Mesothelial cell of epicardium (in vitro differentiated cells): ENCODE results near the gene PLXNA2. TPM values are rescaled to one million over a fixed set of nuclear protein-coding genes. Genes with fewer than 3 reads are reported as not detected.

ENCODE experiments used
- DNase-seq, 2 experiments: peaks; one replicate each; pipeline ENCODE4 v3.0.0; 2021; ENCODE audit warnings: low spot score in 2 of 2; ENCODE audit not compliant: unreplicated experiment in 2 of 2
- H3K27ac Mint-ChIP-seq: 2 replicates; pipeline ENCODE4 v1.8.0; 2021; ENCODE audit warnings: mixed read lengths
- H3K27me3 Mint-ChIP-seq: 2 replicates; pipeline ENCODE4 v1.8.0; 2021; ENCODE audit warnings: low read depth, mixed read lengths
- H3K36me3 Mint-ChIP-seq: 2 replicates; pipeline ENCODE4 v1.8.0; 2021; ENCODE audit warnings: mixed read lengths
- H3K4me1 Mint-ChIP-seq: 2 replicates; pipeline ENCODE4 v1.8.0; 2021; ENCODE audit warnings: mixed read lengths
- H3K4me3 Mint-ChIP-seq: 2 replicates; pipeline ENCODE4 v1.8.0; 2021; ENCODE audit warnings: mild to moderate bottlenecking, moderate library complexity, mixed read lengths
- H3K9me3 Mint-ChIP-seq: 2 replicates; pipeline ENCODE4 v1.8.0; 2021; ENCODE audit warnings: mixed read lengths
- total RNA-seq: library from RNA; stranded (reverse); gene quantifications from 3 replicates; pipeline ENCODE4 v1.2.1, GENCODE V29; 2021
- TF ChIP-seq, protein P1 (sequence below): fragments of 200-600 bp; sonication (generic); IDR thresholded peaks from one replicate; pipeline ENCODE4 v1.5.0; 2021; ENCODE audit warnings: antibody characterized with exemption; ENCODE audit not compliant: unreplicated experiment

The PLXNA2 gene
- total RNA-seq, 1 donor from 2014 or later, result 14.7 TPM

DNA sequence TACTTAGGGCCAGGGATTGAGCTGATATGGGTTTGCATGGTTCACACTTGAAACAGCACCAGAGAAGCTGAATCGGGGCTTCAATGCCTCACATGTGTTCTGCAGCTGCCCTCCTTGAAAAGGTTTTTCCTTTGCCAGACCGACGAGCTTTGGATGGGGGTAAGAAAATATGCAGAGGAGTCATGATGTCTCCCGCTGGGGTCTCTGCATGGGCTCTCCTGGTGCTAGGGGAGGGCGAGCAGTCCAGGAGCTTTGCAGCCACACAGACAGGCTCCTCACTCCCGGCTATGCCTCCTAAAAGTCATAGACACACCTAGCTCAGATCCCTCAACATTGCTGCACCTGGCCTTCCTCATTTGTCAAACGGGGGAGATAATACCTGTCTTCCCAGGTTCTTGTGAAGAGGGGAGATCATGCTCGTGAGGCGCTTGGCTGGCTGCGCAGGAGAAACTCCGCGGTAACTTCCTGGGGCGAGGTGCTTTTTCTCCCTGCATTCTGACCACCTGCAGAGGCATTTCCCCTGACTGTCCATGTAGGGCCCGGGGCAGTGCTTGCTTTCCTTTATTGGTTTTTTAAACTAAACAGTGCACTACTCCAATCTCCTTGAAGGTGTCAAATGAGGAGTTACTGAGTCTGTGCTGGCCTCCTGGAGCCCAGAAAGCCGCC, 112.4 kb downstream of the PLXNA2 start:
- DNase-seq, result no peak
- Mint-ChIP-seq H3K36me3 (no peaks in the 10 kb centered on the region), H3K4me3 (peak overlapping the region; percentile 28), H3K27ac (no peak overlapping the region), H3K9me3 (no peaks in the 10 kb centered on the region), H3K27me3 (peaks cover 10% of the 10 kb centered on the region), H3K4me1 (peaks cover 49% of the 10 kb centered on the region)
- TF ChIP-seq, protein P1, sequence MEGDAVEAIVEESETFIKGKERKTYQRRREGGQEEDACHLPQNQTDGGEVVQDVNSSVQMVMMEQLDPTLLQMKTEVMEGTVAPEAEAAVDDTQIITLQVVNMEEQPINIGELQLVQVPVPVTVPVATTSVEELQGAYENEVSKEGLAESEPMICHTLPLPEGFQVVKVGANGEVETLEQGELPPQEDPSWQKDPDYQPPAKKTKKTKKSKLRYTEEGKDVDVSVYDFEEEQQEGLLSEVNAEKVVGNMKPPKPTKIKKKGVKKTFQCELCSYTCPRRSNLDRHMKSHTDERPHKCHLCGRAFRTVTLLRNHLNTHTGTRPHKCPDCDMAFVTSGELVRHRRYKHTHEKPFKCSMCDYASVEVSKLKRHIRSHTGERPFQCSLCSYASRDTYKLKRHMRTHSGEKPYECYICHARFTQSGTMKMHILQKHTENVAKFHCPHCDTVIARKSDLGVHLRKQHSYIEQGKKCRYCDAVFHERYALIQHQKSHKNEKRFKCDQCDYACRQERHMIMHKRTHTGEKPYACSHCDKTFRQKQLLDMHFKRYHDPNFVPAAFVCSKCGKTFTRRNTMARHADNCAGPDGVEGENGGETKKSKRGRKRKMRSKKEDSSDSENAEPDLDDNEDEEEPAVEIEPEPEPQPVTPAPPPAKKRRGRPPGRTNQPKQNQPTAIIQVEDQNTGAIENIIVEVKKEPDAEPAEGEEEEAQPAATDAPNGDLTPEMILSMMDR, result no peak

DNA sequence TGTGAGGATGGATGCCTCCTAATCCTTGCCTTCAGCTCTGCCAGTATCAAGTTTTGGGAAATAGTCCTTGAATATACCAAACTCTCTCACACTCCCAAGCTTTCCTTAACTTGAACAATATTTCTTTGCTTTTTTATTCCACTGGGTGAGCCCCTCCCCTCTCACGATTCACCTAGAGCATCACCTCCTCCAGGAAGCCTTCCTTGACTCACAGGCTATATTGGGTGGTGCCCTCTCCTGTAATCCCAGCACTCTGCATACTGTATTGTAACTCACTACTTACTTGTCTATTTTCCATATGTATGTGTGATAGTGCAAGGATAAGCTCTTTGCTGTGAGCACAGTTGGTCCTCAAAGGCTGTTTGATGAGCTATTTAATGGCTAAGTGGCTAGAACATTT, 114.7 kb downstream of the PLXNA2 start:
- Mint-ChIP-seq H3K9me3 (no peaks in the 10 kb centered on the region), H3K27ac (no peak overlapping the region), H3K36me3 (no peaks in the 10 kb centered on the region), H3K4me1 (peaks cover 28% of the 10 kb centered on the region), H3K4me3 (no peak overlapping the region), H3K27me3 (peaks cover 10% of the 10 kb centered on the region)
- DNase-seq, result no peak
- TF ChIP-seq, protein P1, result no peak

DNA sequence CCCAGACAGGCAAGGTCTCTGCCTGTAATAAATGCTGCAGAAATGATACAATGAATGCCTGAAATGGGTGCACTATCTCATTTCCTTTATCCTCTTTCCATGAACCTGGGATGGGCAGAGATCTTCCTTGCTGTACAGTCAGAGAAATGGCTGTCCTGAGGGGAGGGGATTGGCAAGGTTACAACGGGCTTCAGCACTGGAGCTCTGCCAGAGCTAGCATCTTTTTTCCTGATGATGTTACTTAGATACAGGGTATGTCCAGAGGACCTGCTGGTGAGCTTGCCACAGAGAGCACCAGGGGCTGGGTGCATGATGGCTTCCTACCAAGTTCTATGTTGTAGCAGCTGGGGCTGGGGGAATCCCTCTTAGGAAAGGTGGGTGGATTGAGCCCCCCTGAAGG, 115.1 kb downstream of the PLXNA2 start:
- H3K4me1 Mint-ChIP-seq, result peaks cover 24% of the 10 kb centered on the region
- H3K4me3 Mint-ChIP-seq, result no peak overlapping the region
- no peaks in the 10 kb centered on the region for H3K36me3 Mint-ChIP-seq
- no peaks in the 10 kb centered on the region for H3K9me3 Mint-ChIP-seq
- TF ChIP-seq, protein P1, result no peak
- peaks cover 10% of the 10 kb centered on the region for H3K27me3 Mint-ChIP-seq
- no peak for DNase-seq
- no peak overlapping the region for H3K27ac Mint-ChIP-seq

DNA sequence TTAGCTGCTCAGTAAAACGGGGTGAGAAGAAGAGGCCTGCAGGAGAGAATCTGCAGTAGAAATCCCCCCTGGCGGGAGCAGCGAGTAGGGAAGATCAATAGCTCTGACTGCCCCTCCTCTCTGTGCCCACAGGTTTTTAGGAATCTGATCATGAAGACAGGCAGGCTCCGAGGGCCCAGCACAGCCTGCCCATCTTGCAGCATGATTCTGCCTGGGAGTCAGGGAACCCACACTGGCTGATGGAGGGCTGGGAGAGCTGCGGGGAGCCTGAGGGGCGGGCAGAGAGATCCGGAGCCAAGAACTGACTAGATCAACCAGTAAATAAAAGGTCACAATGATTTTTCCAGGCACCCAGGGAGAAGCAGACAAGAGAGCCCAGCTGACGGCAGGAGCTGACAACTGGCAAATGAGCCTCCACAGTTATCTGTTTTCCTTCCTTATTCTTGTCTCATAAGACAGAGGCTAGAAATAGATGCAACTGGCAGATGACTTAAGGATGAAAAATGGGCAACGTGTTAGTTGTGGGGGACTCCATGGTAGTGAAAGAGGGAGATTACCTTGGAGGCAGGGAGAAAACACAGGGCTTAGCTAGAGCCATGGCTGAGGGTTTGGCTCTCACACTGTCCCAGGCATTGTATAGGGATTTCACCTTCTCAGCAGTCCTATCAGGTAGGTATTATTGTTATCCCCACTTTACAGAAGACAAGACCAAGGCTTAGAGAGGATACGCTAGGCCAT, 116.2 kb downstream of the PLXNA2 start:
- peaks cover 10% of the 10 kb centered on the region for H3K27me3 Mint-ChIP-seq
- H3K4me3 Mint-ChIP-seq, result no peak overlapping the region
- no peaks in the 10 kb centered on the region for H3K9me3 Mint-ChIP-seq
- H3K27ac Mint-ChIP-seq, result no peak overlapping the region
- H3K4me1 Mint-ChIP-seq, result peaks cover 22% of the 10 kb centered on the region
- DNase-seq, result no peak
- TF ChIP-seq, protein P1, result no peak
- no peaks in the 10 kb centered on the region for H3K36me3 Mint-ChIP-seq

DNA sequence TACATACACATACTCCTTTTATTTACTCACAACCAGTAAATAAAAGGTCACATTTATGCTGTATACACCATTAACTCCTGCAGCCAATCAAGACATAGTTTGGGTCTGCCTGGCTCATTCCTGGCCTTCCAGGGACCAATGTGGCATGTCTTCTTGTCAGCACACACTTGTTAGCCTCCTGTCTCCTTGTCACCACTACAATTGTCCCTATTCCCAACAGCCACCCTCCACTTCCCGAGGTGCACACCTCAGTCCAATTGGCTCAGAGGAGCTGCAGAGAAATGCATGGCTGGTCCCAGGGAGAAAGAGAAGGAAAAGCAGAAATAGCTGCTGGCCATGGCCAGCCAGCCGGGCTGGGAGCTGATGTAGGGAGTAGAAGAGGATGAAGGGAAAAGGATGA, 116.9 kb downstream of the PLXNA2 start:
- H3K9me3 Mint-ChIP-seq, result no peaks in the 10 kb centered on the region
- H3K27ac Mint-ChIP-seq, result no peak overlapping the region
- H3K27me3 Mint-ChIP-seq, result peaks cover 10% of the 10 kb centered on the region
- H3K4me3 Mint-ChIP-seq, result no peak overlapping the region
- H3K36me3 Mint-ChIP-seq, result no peaks in the 10 kb centered on the region
- TF ChIP-seq, protein P1, result no peak
- no peak for DNase-seq
- peaks cover 19% of the 10 kb centered on the region for H3K4me1 Mint-ChIP-seq
